ENCODE measurements around the gene SLC9B2. TPM values are rescaled to one million over a fixed set of nuclear protein-coding genes. Genes with fewer than 3 reads are reported as not detected.

Gene SLC9B2, protein sequence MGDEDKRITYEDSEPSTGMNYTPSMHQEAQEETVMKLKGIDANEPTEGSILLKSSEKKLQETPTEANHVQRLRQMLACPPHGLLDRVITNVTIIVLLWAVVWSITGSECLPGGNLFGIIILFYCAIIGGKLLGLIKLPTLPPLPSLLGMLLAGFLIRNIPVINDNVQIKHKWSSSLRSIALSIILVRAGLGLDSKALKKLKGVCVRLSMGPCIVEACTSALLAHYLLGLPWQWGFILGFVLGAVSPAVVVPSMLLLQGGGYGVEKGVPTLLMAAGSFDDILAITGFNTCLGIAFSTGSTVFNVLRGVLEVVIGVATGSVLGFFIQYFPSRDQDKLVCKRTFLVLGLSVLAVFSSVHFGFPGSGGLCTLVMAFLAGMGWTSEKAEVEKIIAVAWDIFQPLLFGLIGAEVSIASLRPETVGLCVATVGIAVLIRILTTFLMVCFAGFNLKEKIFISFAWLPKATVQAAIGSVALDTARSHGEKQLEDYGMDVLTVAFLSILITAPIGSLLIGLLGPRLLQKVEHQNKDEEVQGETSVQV
- polyA plus RNA-seq (ENCODE audit: insufficient read length) = 8.2 TPM
- long read RNA-seq, donor 1 = 0 reads
- long read RNA-seq, donor 2, partial matches to known transcripts = 0 of 2 reads
- long read RNA-seq, donor 2, other reads (novel, unspliced or antisense) = 0 of 2 reads
- long read RNA-seq, donor 3 = 0 reads
- long read RNA-seq, donor 4 = 0 reads
- long read RNA-seq, donor 5, partial matches to known transcripts = 0 of 1 reads
- long read RNA-seq, donor 5, other reads (novel, unspliced or antisense) = 0 of 1 reads
- long read RNA-seq, donor 6 = 0 reads
- long read RNA-seq, donor 7, partial matches to known transcripts = 0 of 1 reads
- long read RNA-seq, donor 7, other reads (novel, unspliced or antisense) = 0 of 1 reads
- long read RNA-seq, donor 8 = 0 reads

DNA sequence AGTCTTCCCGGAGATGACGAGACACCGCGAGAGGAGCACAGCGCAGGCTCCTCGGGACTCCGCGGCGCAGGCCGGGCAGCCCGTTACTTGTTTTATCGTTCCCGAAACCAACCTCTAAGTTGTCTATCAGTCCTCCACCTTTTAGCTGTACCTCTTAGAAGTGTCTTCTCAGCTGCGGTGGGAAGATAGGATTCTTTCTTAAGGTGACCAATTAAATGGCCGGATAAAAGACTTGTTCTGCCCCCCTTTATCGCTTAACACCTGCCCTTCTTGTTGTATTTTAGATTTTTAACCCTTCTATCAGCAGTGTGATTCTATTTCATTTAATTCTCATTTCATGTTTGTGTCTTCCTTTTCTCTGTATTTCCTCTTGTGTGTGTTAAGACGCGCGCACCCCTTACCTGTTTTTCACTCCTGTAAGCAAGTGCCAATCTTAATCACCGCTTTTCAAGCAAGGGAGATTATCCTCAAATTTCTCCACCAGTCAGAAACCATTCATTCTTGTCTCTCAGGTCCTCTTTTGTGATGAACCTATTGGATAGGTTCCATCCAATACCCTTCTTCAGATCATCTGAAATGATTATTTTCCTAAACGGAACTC lies at the start of gene SLC9B2:
Gene SLC9B2 (minus strand): TSS at position 15 of the 601 bp plus-strand sequence. CDS start 9,211 bp downstream, outside the sequence.
- no peak for DNase-seq

DNA sequence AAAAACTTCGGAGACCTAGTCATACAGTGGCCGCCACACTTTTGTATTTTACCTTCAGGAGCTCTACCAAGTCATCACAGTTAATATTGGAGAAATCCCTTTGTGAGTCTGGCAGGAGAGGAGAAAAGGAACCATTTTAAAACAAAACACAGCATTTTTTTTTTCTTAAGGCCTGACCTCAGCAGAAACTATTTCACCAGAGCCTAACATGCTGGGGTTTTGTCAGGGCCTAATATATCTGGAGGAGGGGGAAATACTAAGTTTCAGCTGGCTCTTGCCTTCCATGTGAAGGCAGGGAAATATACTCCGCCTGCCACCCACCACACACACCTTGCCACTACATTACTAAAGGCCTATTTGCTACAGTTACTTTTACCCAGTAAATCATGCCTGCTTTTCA lies 49.6 kb upstream of the SLC9B2 start:
- no peak for DNase-seq

DNA sequence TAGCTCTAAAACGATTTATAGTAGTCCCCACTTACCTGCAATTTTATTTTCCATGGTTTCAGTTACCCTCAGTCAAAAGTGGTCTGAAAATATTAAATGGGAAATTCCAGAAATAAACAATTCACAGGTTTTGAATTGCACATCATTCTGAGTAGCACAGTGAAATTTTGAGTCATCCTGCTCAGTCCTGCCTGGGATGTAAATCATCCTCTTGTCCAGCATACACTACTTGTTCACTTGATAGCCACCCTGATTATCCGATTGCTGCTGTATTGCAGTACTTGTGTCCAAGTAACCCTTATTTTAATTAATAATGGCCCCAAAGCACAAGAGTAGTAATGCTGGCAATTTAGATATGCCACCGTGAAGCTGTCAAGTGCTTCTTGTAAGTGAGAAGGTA lies 46.6 kb upstream of the SLC9B2 start:
- DNase-seq = no peak

DNA sequence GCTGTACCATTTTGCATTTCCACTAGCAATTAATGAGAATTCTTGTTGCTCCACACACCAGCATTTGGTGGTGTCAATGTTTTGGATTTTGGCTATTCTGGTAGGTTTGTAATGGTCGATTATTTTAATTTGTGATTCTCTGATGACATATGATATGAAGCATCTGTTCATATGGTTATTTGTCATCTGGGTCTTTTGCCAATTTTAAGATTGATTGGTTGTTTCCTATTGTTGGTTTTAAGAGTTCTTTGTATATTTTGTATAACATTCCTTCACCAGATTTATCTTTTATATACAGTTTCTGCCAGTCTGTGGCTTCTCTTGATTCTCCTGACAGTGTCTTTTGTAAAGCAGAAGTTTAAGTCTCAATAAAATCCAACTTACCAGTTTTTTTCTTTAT lies 41.6 kb upstream of the SLC9B2 start:
- no peak for DNase-seq

DNA sequence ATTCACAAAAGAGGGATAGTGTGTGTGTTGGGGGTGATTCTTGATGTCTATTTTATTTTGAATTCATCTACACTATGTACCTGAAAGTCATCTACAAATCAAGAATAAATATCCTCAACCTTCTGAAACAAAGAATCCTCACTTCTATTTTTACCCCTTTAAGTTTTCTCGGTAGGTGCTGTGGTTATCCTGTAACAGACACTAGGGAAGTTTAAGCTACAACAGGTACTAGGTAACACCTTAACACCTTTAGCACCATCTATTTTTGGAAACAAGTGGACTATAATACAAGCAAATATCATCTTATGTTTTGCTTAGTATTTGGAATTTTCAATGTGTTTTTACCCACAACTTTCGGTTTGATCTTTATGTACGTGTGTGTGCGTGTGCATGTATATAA lies 35.0 kb upstream of the SLC9B2 start:
- DNase-seq = no peak

DNA sequence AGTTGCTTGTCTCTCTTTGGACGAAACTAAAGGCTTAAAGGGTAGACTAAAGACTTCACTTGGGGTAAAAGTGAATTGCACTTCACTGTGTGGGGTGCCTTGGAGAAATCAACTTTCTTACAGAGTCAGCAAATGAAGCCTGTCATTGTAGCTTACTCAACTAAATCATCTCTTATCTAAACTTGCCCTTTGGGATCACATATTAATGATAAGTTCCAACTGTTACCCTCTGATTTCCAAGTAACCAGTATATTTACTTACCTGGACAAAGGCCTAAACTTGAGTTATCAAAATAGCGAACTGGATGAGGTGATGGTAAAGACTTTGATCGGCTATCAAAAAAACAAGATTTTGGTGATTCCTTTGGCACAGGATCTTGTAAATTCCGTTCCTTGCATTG lies 32.0 kb upstream of the SLC9B2 start:
- no peak for DNase-seq

DNA sequence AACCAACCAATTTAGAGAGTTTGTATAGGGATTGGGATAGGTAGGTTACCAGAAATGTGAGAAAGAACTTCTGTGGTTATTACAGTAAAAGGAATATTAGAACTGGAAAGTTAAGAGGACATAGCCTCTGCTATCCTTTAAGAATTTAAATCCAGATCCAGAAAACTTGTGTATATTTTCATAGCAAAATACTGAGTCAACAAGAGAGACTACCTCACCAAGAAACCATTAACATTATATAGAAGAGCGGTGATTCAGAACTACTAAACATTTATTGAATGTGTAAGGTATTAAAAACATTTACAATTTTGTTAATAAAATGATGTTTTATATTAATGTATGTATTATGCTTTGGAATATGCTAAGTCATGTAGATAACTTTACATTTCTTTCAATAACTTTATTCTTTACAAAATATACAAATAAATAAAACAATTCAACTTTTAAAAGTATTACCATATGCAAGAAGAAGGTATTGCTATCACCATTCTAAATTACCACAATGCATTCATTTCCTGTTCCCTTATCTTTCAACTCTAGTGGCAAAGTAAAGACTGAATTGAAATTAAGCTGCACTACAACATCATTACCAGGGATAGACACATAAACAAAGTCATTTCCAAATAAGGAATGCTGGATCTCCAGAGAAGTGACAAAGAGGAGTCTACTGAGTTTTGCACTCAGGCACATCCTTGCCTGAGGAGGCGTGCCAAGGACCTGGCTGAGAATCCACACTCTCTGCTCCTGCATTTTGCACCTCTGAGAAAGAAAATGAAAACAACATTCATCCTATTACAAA lies 29.2 kb upstream of the SLC9B2 start:
- DNase-seq = no peak

DNA sequence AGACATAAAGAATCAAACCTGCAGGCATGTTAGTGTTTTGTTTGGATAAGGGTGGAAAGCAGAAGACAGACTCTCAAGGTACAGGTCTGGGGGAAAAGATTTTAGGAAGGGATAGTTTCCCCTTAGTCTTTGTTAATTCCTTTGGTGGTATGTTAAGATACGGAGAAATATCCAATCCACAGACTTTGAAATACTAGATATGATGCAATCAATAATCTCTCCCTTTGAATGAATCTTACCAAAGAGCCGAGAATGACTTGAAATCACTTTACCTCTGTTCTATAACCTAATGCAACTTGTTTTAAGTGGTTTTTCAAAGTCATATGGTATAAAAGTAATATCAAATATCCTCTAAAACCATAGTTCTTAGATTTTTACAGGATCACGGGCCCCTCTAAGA lies 28.3 kb upstream of the SLC9B2 start:
- no peak for DNase-seq

DNA sequence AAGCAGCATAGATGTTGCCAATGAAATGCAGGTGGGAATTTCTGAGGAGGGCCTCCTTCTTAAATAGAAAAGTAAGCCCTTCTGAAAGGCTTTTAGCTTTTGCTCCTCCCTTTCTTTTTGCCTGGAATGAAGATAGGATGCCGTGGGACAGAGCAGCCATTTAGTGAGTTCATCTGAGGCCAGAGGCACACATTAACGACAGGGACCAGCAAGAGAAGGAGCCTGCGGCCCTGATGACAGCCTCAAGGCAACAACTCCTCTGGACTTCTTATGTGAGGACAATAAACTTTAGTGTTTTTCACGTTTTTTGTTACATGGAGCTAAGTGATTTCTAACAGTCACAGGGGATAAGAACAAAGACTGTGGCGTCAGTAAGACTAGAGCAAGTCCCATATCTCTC lies 24.1 kb upstream of the SLC9B2 start:
- DNase-seq = no peak

DNA sequence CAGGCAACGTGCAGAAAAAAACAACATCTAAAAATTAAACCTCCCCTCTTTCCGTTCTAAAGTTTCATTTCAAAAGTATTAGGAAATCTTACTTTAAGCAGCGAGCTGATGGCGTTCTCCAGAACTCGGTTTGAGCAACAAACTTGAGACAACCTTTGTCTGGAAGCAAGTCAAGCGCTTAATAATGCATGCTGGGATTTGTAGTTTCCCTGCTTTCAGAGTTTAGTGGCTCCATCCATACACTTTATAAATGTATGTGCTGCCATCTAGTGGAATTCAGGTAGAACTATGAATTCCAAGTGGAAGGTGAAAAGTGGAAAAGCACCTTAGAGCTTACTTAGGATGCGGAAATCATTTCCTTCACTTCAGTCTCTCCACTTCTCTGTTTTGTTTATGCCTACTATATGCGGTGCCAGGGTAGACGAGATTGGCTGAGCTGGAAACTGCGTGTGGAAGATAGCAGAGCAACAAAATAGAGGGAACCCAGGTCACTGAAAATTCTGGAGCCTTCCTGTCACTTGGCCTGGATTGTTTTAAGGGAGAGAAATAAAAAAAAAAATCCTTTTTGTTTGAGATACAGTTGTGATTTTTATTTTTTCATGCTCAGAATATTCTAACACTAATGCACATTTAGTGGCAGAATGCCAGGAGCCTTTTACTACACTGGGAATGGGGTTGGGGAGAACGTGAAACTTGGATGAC lies 23.3 kb upstream of the SLC9B2 start, which contains the start of gene BDH2:
Gene BDH2 (minus strand): TSS at position 144 of the 702 bp plus-strand sequence. CDS start 3,580 bp downstream, outside the sequence.
- peak; percentile 93 for DNase-seq

DNA sequence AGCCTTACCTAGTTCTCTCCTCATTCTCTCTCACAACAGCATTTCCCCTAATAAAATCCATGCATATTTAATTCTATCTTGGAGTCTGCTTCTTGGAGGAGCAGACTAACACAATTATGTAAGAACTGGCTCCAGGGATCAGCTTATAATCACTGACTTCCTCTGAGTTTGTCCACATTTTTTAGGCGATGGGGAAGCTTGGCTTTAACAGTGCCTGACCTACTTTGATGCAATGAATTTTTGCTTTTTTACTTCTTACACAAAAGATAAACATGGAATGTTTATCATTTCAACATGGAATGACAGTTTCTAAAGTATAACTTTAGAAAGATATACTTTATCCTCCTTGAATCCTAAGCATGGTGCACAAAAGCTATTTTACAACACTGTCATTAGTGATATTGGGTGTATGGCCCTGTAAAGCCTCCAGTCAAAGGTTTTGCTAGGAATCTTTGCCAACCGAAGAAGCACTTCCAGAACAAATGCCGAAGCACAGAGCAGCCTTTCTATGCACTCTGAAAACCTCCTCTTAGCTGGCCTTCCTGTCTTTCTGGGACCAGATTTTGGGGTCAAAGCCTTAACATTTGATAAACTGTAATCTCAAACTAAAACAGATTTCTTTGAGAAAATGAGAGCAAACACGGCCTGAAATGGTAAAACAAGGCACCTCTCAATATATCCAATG lies 22.3 kb upstream of the SLC9B2 start:
- DNase-seq = peak; percentile 27

DNA sequence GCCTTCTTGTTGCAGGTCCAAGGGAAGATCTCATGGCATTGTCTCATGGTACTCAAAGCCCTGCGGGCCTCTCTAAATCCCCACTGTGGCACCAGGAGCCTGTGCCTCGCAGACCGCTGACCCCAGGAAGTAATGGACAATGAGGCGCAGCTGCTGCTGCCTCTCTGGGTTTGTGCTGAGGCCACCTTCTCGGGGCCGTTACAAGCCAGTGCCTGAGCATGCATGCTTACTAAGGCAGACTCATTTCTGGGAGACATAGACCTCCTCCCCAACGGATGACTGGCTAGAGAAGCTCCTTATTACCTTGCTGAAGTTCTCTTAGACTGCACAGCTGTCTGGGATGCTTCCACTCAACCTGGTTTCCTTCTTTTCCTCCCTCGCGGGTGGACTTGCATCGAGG lies 21.8 kb upstream of the SLC9B2 start:
- no peak for DNase-seq

DNA sequence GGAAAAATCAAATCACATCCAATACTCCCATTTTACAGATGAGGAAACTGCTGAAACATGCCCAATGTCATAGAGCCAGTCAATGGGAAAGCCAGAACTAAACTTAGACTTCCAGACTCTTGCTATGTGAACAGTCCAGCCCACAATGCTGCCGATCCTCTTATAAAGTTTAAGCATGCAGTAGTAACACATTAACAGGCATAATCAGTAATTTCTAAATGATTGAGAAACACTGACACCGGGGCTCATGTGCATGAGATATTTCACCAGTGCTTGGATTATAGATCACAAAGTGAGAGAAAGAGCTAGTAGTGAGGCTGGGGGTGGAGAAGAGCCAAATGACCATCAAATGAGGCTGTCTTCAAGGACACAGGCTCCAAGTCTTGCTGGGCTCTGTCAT lies 20.6 kb upstream of the SLC9B2 start:
- no peak for DNase-seq

DNA sequence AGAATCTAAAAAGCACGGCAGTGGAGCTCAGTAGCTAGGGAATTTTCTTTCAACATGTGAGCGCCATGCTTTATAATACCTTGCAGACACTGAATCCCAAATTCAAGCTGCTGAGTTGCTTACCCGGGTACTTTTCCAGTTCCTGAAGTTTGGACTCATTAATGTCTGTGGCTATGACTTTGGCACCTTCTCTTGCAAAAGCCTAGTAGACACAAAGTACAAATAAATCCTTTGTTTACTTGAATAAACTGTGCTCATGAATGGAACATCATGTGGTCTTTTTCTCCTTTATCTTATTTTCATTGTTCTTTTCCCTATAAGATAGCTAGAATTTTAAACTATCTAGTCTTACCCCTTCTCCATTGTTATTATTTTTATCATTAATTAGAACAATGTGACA lies 18.5 kb upstream of the SLC9B2 start:
- no peak for DNase-seq

DNA sequence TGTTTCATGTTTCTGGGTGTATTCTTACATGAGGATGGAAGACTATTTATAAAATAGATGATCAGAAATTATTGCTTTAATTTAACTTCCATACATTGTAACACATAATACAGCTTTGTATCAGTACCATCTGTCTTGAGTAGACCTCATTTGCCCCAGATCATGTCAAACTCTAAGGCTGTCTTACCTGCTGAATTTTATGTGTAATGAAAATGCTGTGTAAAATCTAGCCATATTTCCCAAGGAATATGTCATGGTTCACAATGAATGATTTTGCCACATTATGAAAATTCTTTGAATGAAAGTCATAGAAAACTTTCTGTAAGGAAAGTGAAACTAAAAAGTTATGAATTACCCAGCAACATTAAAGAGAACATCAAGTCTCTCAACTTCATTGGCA lies 15.7 kb upstream of the SLC9B2 start:
- DNase-seq = no peak

DNA sequence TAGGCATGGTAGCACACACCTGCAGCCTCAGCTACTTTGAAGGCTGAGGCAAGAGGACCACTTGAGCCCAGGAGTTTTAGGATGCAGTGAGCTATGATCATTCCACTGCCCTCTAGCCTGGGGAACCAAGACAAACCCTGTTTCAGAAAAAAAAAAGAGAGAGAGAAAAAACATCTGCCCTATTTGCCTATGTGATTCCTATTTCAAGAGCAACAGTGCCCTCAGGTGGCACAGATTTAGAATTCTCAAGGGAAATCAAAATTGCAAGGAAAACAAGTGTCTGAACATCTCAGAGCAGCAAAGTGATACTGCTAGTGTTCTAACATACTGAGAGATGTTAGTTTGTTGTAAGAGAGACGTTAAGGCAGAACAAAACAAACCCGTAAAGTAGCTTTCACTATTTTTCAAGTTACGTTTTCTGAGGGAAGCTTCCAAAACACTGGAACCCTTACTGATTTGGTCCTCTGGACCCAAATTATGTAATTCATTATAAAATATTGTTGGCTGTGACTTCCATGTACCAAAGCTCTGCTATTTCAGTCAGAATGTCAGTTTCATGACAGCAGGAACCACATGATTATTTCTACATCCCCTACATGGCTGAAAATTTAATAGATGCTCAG lies 15.2 kb upstream of the SLC9B2 start:
- peak; percentile 64 for DNase-seq

DNA sequence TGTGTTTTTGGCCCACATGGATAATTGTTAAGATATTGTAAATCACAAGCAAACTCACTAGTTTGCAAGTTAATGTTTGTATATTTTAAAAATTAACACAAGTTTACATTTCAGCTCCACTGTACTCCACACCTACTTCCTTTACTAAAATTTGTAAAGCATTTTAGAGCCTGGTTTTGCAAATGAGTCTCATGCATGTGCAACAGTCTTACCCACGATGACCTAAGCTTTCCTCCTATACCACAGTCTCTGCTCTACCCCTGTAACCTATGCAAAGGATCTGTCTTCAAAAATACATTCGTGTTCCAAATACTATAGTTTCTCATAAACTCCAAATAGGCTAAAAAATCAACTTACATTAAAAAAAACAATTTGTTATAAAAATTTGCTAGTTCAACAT lies 12.9 kb upstream of the SLC9B2 start:
- DNase-seq = no peak

DNA sequence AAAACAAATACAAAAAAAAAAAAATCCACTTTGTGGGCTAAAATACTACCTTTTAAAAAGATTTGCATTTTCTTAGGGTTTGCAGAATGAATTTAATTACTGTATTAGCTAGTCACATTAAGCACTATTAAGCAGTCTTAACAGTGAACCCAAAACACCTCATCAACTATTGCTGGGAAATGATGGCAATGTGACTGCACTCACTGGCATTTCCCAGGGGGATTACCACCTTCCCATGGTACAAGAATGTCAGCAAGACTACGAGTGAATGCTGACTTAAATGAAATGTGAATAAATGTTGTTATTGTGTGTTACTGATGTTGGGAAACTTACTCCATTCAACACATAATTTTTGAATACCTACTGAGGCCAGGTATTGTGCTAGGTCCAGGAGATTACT lies 10.0 kb upstream of the SLC9B2 start:
- DNase-seq = no peak

DNA sequence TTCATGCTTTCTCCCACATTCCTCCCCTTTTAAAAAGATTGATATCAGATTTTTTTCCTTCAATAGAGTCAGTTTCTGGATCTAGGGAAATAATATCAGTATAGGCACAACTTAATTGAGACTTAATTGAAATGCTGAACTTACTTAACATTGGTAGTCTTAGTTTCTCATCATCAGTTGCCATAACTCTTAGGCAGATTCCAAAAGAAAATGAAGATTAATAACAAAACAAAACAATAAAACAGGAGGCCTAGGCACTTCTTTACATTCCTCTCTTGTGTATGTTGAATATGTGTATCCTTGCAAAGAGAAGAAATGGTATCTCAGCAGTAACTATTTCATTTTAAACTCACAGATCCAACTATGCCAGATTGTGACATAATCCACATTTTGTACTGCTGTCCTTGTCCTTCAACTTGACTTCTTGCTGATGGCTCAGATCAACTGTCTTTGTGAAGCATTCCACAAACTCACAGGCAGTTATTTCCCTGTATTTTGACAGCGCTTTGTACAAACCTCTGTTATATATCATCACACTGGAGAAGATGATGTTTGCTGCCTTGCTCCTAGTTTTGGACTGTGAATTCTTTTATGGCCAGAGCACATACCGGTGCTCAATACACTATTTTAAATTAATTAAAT lies 9.1 kb upstream of the SLC9B2 start:
- no peak for DNase-seq

DNA sequence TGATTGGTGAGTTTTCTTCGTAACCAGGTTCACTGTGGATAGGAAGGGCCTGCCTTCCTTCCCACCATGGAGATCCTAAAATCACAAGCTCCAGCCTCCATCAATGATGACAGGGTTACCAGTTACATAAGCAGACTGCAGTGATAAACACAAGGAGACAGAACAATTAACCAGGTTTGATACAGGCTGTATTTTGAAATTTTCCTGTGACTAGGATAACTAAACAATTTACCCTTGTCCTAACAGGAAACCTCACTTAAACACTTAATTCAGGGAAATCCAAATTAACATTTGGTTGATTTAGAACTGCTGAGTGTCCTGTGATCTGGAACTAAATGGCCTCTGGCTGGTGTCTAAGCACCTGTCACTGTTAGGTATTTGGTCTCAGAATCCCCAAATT lies 3.1 kb upstream of the SLC9B2 start:
- DNase-seq = no peak
